Measurements from ENCODE around the gene DMD. TPM values are rescaled to one million over a fixed set of nuclear protein-coding genes. Genes with fewer than 3 reads are reported as not detected.
A peak's percentile ranks its signal among the peaks of the same experiment; 100 is the strongest.

DMD gene
- total and polyA plus RNA-seq, 2 of the 8 experiments (the other 6 are each of a cell fraction or from before 2014, with no cell fraction given): 4.8 to 7.4 TPM

DNA sequence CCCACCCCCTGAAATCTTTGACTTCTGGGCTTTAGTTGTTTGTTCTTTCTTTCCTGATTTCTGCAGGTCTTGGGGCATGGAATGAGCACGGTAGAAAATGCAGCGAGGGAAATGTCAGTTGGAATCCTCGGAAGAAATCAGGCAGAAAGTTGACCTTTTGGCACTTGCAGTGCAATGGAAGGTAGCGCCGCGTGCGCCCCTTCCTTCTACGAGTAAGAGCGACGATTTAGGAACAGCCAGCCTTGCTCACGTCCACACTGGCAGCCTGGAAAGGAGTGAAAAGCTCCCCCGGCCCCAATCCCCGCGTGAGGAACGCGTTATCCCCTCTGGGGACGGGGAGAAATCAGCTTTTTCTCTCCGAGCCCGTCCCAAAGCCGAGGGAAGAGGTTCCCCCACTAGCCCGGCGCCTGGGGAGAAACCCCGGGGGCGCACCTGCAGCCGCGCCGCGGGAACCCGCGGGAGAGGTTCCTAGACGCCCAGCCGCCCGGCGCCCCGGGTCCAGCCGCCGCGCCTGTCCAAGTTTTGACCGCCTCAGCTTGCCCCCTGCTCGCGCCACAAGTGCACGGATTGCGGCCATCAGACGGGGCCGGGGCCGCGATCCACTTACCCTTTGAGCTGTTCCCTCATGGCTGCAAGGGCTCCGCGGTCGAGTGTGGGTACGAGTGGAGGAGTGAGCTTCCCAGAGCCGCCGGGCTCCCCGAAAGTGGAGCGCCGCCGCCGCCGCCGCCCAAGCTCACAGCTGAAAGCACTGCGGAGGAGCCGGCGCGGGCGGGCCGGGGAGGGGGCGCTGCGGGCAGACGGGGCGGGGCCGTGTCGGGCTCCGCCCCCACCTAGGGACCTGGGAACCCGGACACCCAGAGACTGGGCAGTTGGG is 1944.9 kb downstream of the DMD start:
- H3K18ac ChIP-seq (ENCODE audit: extremely low read depth, low read length): no peak overlapping the region
- CTCF ChIA-PET (ENCODE audit: partially characterized antibody): interaction anchor here (1.4 kb wide), 2 partner anchors 13 to 99 kb away, joined by 3 read pairs; no protein-coding TSS in a partner anchor
- H3K36me3 ChIP-seq (ENCODE audit: control insufficient read depth in 2 of 4, insufficient read depth in 4 of 4, low read length in 3 of 4): no peaks in the 10 kb centered on the region
- H2AFZ ChIP-seq (ENCODE audit: low read length): 0 out of 2 replicates have a peak overlapping the region, but pooled peaks have one; percentile 32
- no peak overlapping the region for H2BK20ac ChIP-seq (ENCODE audit: low read length)
- H3K23ac ChIP-seq (ENCODE audit: insufficient read length): no peak overlapping the region
- H3K79me1 ChIP-seq (ENCODE audit: low read depth, low read length): no peaks in the 10 kb centered on the region
- no peak for FAIRE-seq
- H2BK120ac ChIP-seq (replicated peaks; ENCODE audit: low read depth, low read length): no peak overlapping the region
- no peak overlapping the region for H4K5ac ChIP-seq (ENCODE audit: insufficient read length, low read depth, low read length)
- no peaks in the 10 kb centered on the region for H3K27me3 ChIP-seq (replicated peaks in 1 of 4; ENCODE audit: control insufficient read depth in 3 of 4, extremely low read depth in 1 of 4, insufficient read depth in 3 of 4, low read length in 3 of 4)
- H3K4me1 ChIP-seq (replicated peaks in 1 of 4; ENCODE audit: control insufficient read depth in 3 of 4, insufficient read depth in 4 of 4, low read length in 3 of 4): peaks cover 0 to 6% (median 0%) of the 10 kb centered on the region in 4 experiments; a peak in 2 of 7 replicates
- no peak overlapping the region for H3K56ac ChIP-seq (replicated peaks; ENCODE audit: insufficient read length, low read depth, low read length)
- no peaks in the 10 kb centered on the region for H3K9me3 ChIP-seq (ENCODE audit: insufficient read depth in 2 of 2, low read depth in 1 of 2, low read length in 1 of 2)
- no peak overlapping the region for H3K14ac ChIP-seq (ENCODE audit: insufficient read length)
- no peak overlapping the region for H2AK5ac ChIP-seq (ENCODE audit: low read depth, low read length)
- no peaks in the 10 kb centered on the region for H3K79me2 ChIP-seq (ENCODE audit: control insufficient read depth in 1 of 2, insufficient read depth in 2 of 2, low read length in 2 of 2)
- no peak overlapping the region for H4K8ac ChIP-seq (ENCODE audit: extremely low read depth, insufficient read depth, low read length)
- no peaks in the 10 kb centered on the region for H4K20me1 ChIP-seq (replicated peaks in 1 of 2; ENCODE audit: control insufficient read depth in 1 of 2, insufficient read depth in 2 of 2, low read length in 2 of 2)
- H2BK12ac ChIP-seq (ENCODE audit: low read depth, low read length): no peak overlapping the region
- H3K4me2 ChIP-seq (ENCODE audit: insufficient read depth in 1 of 2, low read depth in 2 of 2, low read length in 2 of 2): peak overlapping the region; percentile 72 to 74
- peak overlapping the region in 3 of 4 experiments; percentile 13 to 53 (median 44); a peak in 3 of 7 replicates for H3K9ac ChIP-seq (replicated peaks in 1 of 4; ENCODE audit: extremely low read depth in 1 of 4, low read depth in 3 of 4, low read length in 3 of 4)
- no peak overlapping the region for H2BK15ac ChIP-seq (ENCODE audit: low read length)
- no peak overlapping the region for H4K91ac ChIP-seq (replicated peaks; ENCODE audit: insufficient read length, low read length)
- POLR2A ChIA-PET (ENCODE audit: partially characterized antibody): no interaction called here
- peak in 1 of 2 experiments; percentile 65 for DNase-seq (ENCODE audit: low read depth in 1 of 2, low spot score in 2 of 2)
- H3K4me3 ChIP-seq (ENCODE audit: extremely low read depth in 1 of 4, insufficient read depth in 2 of 4, low read depth in 3 of 4, low read length in 4 of 4): peak overlapping the region; percentile 42 to 75 (median 57)
- no peak overlapping the region for H2BK5ac ChIP-seq (ENCODE audit: low read depth, low read length)
- H3K4ac ChIP-seq (replicated peaks; ENCODE audit: insufficient read length, low read depth, low read length): no peak overlapping the region
- 0% methylated on average over 11 of the region's 74 CpGs; no CpG with 5 or more reads in 1 of the 2 experiments for WGBS, 2 experiments (ENCODE audit: extremely low coverage in 1 of 2, insufficient coverage in 1 of 2, insufficient read length in 1 of 2, insufficient replicate concordance in 2 of 2, low coverage in 1 of 2, low lambda C conversion rate in 2 of 2, missing lambda C conversion rate in 1 of 2)
- no peak overlapping the region for H3K27ac ChIP-seq (ENCODE audit: low read depth, low read length)
- no peaks in the 10 kb centered on the region for H3K23me2 ChIP-seq (ENCODE audit: low read depth, low read length)
- TF ChIP-seq PHF8 (conservative IDR thresholded peaks at IDR 0.05; ENCODE audit: low read depth, low read length) (peak; percentile 43; the same call in 1 of the 2 replicates), RAD21 (IDR thresholded peaks at IDR 0.05 in 1 of 2, conservative IDR thresholded peaks at IDR 0.05 in 1 of 2; ENCODE audit: low read depth in 2 of 2, low read length in 2 of 2) (no peak), RBBP5 (IDR thresholded peaks at IDR 0.05; ENCODE audit: borderline replicate concordance, low read depth, low read length) (no peak), KDM1A (IDR thresholded peaks at IDR 0.05; ENCODE audit: borderline replicate concordance, low read length) (no peak), POLR2AphosphoS5 (IDR thresholded peaks at IDR 0.05; ENCODE audit: low read depth, low read length) (no peak), YY1 (IDR thresholded peaks at IDR 0.05; ENCODE audit: low read depth, low read length) (no peak), GTF2F1 (IDR thresholded peaks at IDR 0.05; ENCODE audit: borderline replicate concordance, low read depth, low read length) (no peak), TEAD4 (IDR thresholded peaks at IDR 0.05; ENCODE audit: low read depth, low read length) (no peak), TAF7 (optimal IDR thresholded peaks at IDR 0.05; ENCODE audit: borderline replicate concordance, low read depth, low read length) (no peak), KDM5A (IDR thresholded peaks at IDR 0.05; ENCODE audit: low read length) (no peak)
- TF ChIP-seq, protein P1, sequence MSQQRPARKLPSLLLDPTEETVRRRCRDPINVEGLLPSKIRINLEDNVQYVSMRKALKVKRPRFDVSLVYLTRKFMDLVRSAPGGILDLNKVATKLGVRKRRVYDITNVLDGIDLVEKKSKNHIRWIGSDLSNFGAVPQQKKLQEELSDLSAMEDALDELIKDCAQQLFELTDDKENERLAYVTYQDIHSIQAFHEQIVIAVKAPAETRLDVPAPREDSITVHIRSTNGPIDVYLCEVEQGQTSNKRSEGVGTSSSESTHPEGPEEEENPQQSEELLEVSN (IDR thresholded peaks at IDR 0.05): peak; percentile 21; the same call in 1 of the 2 replicates

Data from H1 (cell line).